HG02884 (cell line): Measurements from ENCODE around the gene SP3.

ENCODE experiments used
- ATAC-seq: cut with Tn5 transposase; IDR thresholded peaks from one replicate; pipeline ENCODE4 v1.9.1; 2021; ENCODE audit warnings: mild to moderate bottlenecking, moderate library complexity; ENCODE audit not compliant: unreplicated experiment

Gene SP3

GRCh38 chr2:173969886-173970285, 4.7 kb upstream of the SP3 start:
- no peak for ATAC-seq

- ATAC-seq, result no peak
Observed at GRCh38 chr2:173968551-173968950, 3.4 kb upstream of the SP3 start.

- ATAC-seq, result no peak
Observed at GRCh38 chr2:173966274-173967098, 1.3 kb upstream of the SP3 start.

GRCh38 chr2:173964565-173965371, 405 bp downstream of the SP3 start:
- no peak for ATAC-seq

GRCh38 chr2:173963817-173964564, 1.2 kb downstream of the SP3 start:
- peak; percentile 56 for ATAC-seq

- peak; percentile 24 for ATAC-seq
Observed at GRCh38 chr2:173963323-173963816, 1.8 kb downstream of the SP3 start.

- ATAC-seq, result no peak
Observed at GRCh38 chr2:173962583-173963110, 2.5 kb downstream of the SP3 start.

- no peak for ATAC-seq
Observed at GRCh38 chr2:173962031-173962430, 3.1 kb downstream of the SP3 start.

- no peak for ATAC-seq
Observed at GRCh38 chr2:173961346-173961705, 3.8 kb downstream of the SP3 start.

GRCh38 chr2:173959909-173960308, 5.3 kb downstream of the SP3 start:
- no peak for ATAC-seq

GRCh38 chr2:173959358-173959884, 5.8 kb downstream of the SP3 start:
- ATAC-seq, result no peak

- no peak for ATAC-seq
Observed at GRCh38 chr2:173958198-173958846, 6.9 kb downstream of the SP3 start.

- no peak for ATAC-seq
Observed at GRCh38 chr2:173957517-173957916, 7.7 kb downstream of the SP3 start.

- no peak for ATAC-seq
Observed at GRCh38 chr2:173956454-173956853, 8.7 kb downstream of the SP3 start.

- ATAC-seq, result no peak
Observed at GRCh38 chr2:173955867-173956266, 9.3 kb downstream of the SP3 start.

GRCh38 chr2:173955004-173955403, 10.2 kb downstream of the SP3 start:
- ATAC-seq, result no peak

GRCh38 chr2:173953047-173953424, 12.1 kb downstream of the SP3 start:
- ATAC-seq, result no peak

- no peak for ATAC-seq
Observed at GRCh38 chr2:173952267-173953046, 12.7 kb downstream of the SP3 start.

GRCh38 chr2:173948842-173949241, 16.3 kb downstream of the SP3 start:
- no peak for ATAC-seq

GRCh38 chr2:173948198-173948597, 17.0 kb downstream of the SP3 start:
- ATAC-seq, result no peak
